Panc1 (cell line): ENCODE results near the gene NCKAP5. TPM values are rescaled to one million over a fixed set of nuclear protein-coding genes. Genes with fewer than 3 reads are reported as not detected.

Experiments
- ATAC-seq: fragments of 200-7000 bp; cut with Tn5 transposase; 2 replicates; pipeline ENCODE4 v1.9.1; 2020; ENCODE audit warnings: mild to moderate bottlenecking, moderate library complexity
- BruUV-seq: library from RNA; stranded (reverse); fragments of 400-500 nt; replicated peaks from 2 replicates; lab custom pipeline; 2021; lab: Mats Ljungman, UMichigan
- CTCF ChIA-PET: fragments of 300-600 bp; sonication (Branson Sonifier 250); formaldehyde crosslinking; loops from one replicate; lab custom pipeline; 2022; ENCODE audit warnings: antibody characterized with exemption; lab: Charles Lee
- POLR2A ChIA-PET: fragments of 300-600 bp; sonication (Branson Sonifier 250); formaldehyde crosslinking; loops from one replicate; lab custom pipeline; 2022; ENCODE audit warnings: antibody characterized with exemption; lab: Charles Lee
- DNase-seq: peaks from one replicate; pipeline ENCODE4 v3.0.0-alpha.2; 2010; ENCODE audit warnings: low read depth, low spot score
- H3K27ac ChIP-seq: 2 replicates; pipeline ENCODE4 v1.5.1; 2011; ENCODE audit warnings: mild to moderate bottlenecking, low read length, inconsistent platforms
- H3K27me3 ChIP-seq: fragments of 200-500 bp; sonication (Bioruptor generic); 2 replicates; pipeline ENCODE4 v1.6.0; 2014; ENCODE audit warnings: low read length, inconsistent platforms; ENCODE audit not compliant: control insufficient read depth, insufficient read depth
- H3K36me3 ChIP-seq: fragments of 200-500 bp; sonication (Bioruptor generic); 2 replicates; pipeline ENCODE4 v1.5.1; 2014; ENCODE audit warnings: inconsistent platforms, mild to moderate bottlenecking, low read length, moderate library complexity; ENCODE audit not compliant: control insufficient read depth, insufficient read depth
- H3K4me1 ChIP-seq: 2 replicates; pipeline ENCODE4 v1.5.1; 2011; ENCODE audit warnings: inconsistent platforms, mild to moderate bottlenecking, low read length, moderate library complexity; ENCODE audit not compliant: control insufficient read depth, insufficient read depth
- H3K4me3 ChIP-seq, 2 experiments: 2 replicates each; pipeline ENCODE4 v1.5.1; 2011 to 2012; ENCODE audit warnings: low read depth in 2 of 2, low read length in 2 of 2, mild to moderate bottlenecking in 2 of 2, inconsistent platforms in 1 of 2, moderate library complexity in 1 of 2
- H3K9me3 ChIP-seq: fragments of 200-500 bp; sonication (Bioruptor generic); 2 replicates; pipeline ENCODE4 v1.5.1; 2014; ENCODE audit warnings: low read depth, mild to moderate bottlenecking, inconsistent platforms, low read length, moderate library complexity; ENCODE audit not compliant: control insufficient read depth, insufficient read depth
- POLR2AphosphoS5 ChIP-seq: IDR thresholded peaks from 2 replicates; pipeline ENCODE4 v1.6.1; 2012; ENCODE audit warnings: mild to moderate bottlenecking, low read depth, low read length, moderate library complexity
- SIN3A ChIP-seq: IDR thresholded peaks from 2 replicates; pipeline ENCODE4 v1.6.1; 2012; ENCODE audit warnings: low read depth, mild to moderate bottlenecking, low read length, moderate library complexity, borderline replicate concordance; ENCODE audit not compliant: insufficient read depth
- TCF7L2 ChIP-seq: IDR thresholded peaks from 2 replicates; pipeline ENCODE4 v1.6.1; 2011; ENCODE audit warnings: mild to moderate bottlenecking, low read depth, low read length, inconsistent platforms
- in situ Hi-C: cut with HindIII; loops from 2 replicates; pipeline ENCODE4 v1.10.0; 2016; ENCODE audit warnings: low sequenced_read_pairs, low pct_unique_long_range_greater_than_20kb
- intact Hi-C: fragments of 100-400 bp; cut with micrococcal nuclease; formaldehyde crosslinking; loops from one replicate; pipeline ENCODE4 v1.10.0; 2022; ENCODE audit not compliant: unreplicated experiment
- total RNA-seq: library from RNA; stranded (reverse); gene quantifications from one replicate; pipeline ENCODE4 v1.2.1, GENCODE V29; 2021; ENCODE audit not compliant: unreplicated experiment
- TF ChIP-seq, protein P1 (sequence below), 2 experiments: IDR thresholded peaks; 2 replicates each; pipeline ENCODE4 v1.6.1; 2011 to 2012; ENCODE audit warnings: low read depth in 2 of 2, control low read depth in 1 of 2, low read length in 1 of 2, mild to moderate bottlenecking in 1 of 2, moderate library complexity in 1 of 2; ENCODE audit not compliant: insufficient read depth in 1 of 2
- TF ChIP-seq, protein P2 (sequence below): fragments of 450-650 bp; IDR thresholded peaks from 2 replicates; pipeline ENCODE4 v1.5.1; 2017; ENCODE audit warnings: mild to moderate bottlenecking

The NCKAP5 gene
- total RNA-seq, 1 experiment from 2014 or later, result 0.10 TPM

DNA sequence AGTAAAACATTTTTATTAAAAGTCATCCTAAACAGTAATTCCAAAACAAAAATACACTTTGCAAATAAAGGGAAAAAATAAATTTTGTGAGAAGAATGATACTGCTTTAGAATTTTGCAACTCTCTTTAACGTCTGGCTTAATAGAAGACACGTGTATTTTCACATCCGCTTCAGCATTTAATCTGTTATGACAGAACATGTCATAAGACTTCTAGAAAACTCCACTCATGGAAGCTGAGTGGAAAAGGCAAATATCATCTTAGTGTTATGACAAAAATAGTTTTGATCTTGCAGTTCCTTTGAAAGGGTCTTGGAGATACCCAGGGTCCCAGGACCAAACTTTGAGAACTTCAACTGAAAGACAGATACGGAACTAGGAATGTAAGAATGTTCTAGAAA is 350.1 kb downstream of the NCKAP5 start:
- no peak overlapping the region for H3K27ac ChIP-seq
- POLR2A ChIA-PET, result no interaction called here
- CTCF ChIA-PET, result no interaction called here
- intact Hi-C loops (no loop called here), in situ Hi-C loops (no loop called here)
- H3K27me3 ChIP-seq, result no peaks in the 10 kb centered on the region
- TF ChIP-seq POLR2AphosphoS5, result no peak
- TF ChIP-seq, protein P1, sequence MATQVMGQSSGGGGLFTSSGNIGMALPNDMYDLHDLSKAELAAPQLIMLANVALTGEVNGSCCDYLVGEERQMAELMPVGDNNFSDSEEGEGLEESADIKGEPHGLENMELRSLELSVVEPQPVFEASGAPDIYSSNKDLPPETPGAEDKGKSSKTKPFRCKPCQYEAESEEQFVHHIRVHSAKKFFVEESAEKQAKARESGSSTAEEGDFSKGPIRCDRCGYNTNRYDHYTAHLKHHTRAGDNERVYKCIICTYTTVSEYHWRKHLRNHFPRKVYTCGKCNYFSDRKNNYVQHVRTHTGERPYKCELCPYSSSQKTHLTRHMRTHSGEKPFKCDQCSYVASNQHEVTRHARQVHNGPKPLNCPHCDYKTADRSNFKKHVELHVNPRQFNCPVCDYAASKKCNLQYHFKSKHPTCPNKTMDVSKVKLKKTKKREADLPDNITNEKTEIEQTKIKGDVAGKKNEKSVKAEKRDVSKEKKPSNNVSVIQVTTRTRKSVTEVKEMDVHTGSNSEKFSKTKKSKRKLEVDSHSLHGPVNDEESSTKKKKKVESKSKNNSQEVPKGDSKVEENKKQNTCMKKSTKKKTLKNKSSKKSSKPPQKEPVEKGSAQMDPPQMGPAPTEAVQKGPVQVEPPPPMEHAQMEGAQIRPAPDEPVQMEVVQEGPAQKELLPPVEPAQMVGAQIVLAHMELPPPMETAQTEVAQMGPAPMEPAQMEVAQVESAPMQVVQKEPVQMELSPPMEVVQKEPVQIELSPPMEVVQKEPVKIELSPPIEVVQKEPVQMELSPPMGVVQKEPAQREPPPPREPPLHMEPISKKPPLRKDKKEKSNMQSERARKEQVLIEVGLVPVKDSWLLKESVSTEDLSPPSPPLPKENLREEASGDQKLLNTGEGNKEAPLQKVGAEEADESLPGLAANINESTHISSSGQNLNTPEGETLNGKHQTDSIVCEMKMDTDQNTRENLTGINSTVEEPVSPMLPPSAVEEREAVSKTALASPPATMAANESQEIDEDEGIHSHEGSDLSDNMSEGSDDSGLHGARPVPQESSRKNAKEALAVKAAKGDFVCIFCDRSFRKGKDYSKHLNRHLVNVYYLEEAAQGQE (IDR thresholded peaks at IDR 0.05; ENCODE audit: insufficient read depth in 1 of 2, low read depth in 2 of 2, low read length in 1 of 2), result no peak
- DNase-seq (no peak), ATAC-seq (no peak)
- no peaks in the 10 kb centered on the region for H3K4me1 ChIP-seq
- no TSS peak for BruUV-seq
- peaks cover 8% of the 10 kb centered on the region; the same call in 1 of the 2 replicates for H3K9me3 ChIP-seq
- no peaks in the 10 kb centered on the region for H3K36me3 ChIP-seq
- H3K4me3 ChIP-seq, result no peak overlapping the region

DNA sequence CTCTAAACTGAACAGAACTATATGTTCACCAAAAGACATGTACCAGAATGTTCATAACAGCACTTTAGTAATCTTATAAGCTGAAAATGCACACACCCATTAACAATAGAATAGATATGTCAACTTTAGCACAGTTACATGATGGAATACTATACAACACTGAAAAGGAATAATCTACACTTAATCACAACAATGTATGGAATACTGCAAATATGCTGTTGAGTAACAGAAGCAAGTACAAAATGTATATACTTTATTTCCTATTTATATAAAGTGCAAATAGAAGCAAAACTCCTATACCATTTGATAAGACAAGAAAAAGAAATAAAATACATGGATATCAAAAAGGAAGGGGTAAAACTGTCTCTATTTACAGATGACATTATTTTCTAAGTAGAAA is 352.8 kb downstream of the NCKAP5 start:
- no peak for ATAC-seq
- ChIA-PET POLR2A (no interaction called here), CTCF (no interaction called here)
- BruUV-seq, result no TSS peak
- Histone ChIP-seq H3K36me3 (no peaks in the 10 kb centered on the region), H3K4me3 (no peak overlapping the region), H3K27me3 (no peaks in the 10 kb centered on the region), H3K4me1 (no peaks in the 10 kb centered on the region), H3K27ac (no peak overlapping the region), H3K9me3 (peaks cover 8% of the 10 kb centered on the region; the same call in 1 of the 2 replicates)
- intact Hi-C loops, result no loop called here
- DNase-seq, result no peak
- in situ Hi-C loops, result no loop called here
- TF ChIP-seq SIN3A, result no peak
- TF ChIP-seq TCF7L2, result no peak
- no peak for TF ChIP-seq POLR2AphosphoS5
- TF ChIP-seq, protein P2, sequence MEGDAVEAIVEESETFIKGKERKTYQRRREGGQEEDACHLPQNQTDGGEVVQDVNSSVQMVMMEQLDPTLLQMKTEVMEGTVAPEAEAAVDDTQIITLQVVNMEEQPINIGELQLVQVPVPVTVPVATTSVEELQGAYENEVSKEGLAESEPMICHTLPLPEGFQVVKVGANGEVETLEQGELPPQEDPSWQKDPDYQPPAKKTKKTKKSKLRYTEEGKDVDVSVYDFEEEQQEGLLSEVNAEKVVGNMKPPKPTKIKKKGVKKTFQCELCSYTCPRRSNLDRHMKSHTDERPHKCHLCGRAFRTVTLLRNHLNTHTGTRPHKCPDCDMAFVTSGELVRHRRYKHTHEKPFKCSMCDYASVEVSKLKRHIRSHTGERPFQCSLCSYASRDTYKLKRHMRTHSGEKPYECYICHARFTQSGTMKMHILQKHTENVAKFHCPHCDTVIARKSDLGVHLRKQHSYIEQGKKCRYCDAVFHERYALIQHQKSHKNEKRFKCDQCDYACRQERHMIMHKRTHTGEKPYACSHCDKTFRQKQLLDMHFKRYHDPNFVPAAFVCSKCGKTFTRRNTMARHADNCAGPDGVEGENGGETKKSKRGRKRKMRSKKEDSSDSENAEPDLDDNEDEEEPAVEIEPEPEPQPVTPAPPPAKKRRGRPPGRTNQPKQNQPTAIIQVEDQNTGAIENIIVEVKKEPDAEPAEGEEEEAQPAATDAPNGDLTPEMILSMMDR, result no peak
- TF ChIP-seq, protein P1 (IDR thresholded peaks at IDR 0.05; ENCODE audit: insufficient read depth in 1 of 2, low read depth in 2 of 2, low read length in 1 of 2), result no peak
